Mononuclear cell (primary cell): Measurements from ENCODE around the gene ANKUB1. TPM values are rescaled to one million over a fixed set of nuclear protein-coding genes. Genes with fewer than 3 reads are reported as not detected.

Experiments used
- H3K27me3 ChIP-seq: 2 replicates; pipeline ENCODE4 v1.6.0; 2011; ENCODE audit warnings: low read length, control low read depth; ENCODE audit not compliant: insufficient read depth
- H3K4me1 ChIP-seq: 2 replicates; pipeline ENCODE4 v1.5.1; 2011; ENCODE audit warnings: mild to moderate bottlenecking, low read length, control low read depth; ENCODE audit not compliant: insufficient read depth
- H3K4me3 ChIP-seq: 2 replicates; pipeline ENCODE4 v1.5.1; 2011; ENCODE audit warnings: mild to moderate bottlenecking, low read length, moderate library complexity
- H3K9me3 ChIP-seq: 2 replicates; pipeline ENCODE4 v1.5.1; 2011; ENCODE audit warnings: low read depth, mild to moderate bottlenecking, control low read depth, low read length
- total RNA-seq: library from RNA; depleted of rRNA; stranded (reverse); fragments of >200 nt; gene quantifications from one replicate; pipeline ENCODE4 v1.2.3, GENCODE V29; 2012

The ANKUB1 gene
- total RNA-seq, 1 donor, result not detected

- peaks cover 37% of the 10 kb centered on the region for H3K4me1 ChIP-seq
- no peak overlapping the region for H3K4me3 ChIP-seq
- no peaks in the 10 kb centered on the region for H3K27me3 ChIP-seq
- no peaks in the 10 kb centered on the region for H3K9me3 ChIP-seq
Observed at GRCh38 chr3:149784064-149784704, 8.2 kb downstream of the ANKUB1 start.

GRCh38 chr3:149783576-149783975 is 8.8 kb downstream of the ANKUB1 start:
- H3K4me1 ChIP-seq, result peaks cover 37% of the 10 kb centered on the region
- H3K9me3 ChIP-seq, result no peaks in the 10 kb centered on the region

GRCh38 chr3:149781741-149782140 is 10.6 kb downstream of the ANKUB1 start:
- peaks cover 37% of the 10 kb centered on the region for H3K4me1 ChIP-seq
- H3K27me3 ChIP-seq, result no peaks in the 10 kb centered on the region
- H3K4me3 ChIP-seq, result no peak overlapping the region
- no peaks in the 10 kb centered on the region for H3K9me3 ChIP-seq

More at GRCh38 chr3:149783576-149783975, 8.8 kb downstream of the ANKUB1 start:
- no peak overlapping the region for H3K4me3 ChIP-seq
- H3K27me3 ChIP-seq, result no peaks in the 10 kb centered on the region

- no peak overlapping the region for H3K4me3 ChIP-seq
- H3K27me3 ChIP-seq, result no peaks in the 10 kb centered on the region
- peaks cover 37% of the 10 kb centered on the region for H3K4me1 ChIP-seq
- no peaks in the 10 kb centered on the region for H3K9me3 ChIP-seq
Observed at GRCh38 chr3:149781211-149781610, 11.1 kb downstream of the ANKUB1 start.

GRCh38 chr3:149777414-149778214 is 14.7 kb downstream of the ANKUB1 start:
- no peaks in the 10 kb centered on the region for H3K9me3 ChIP-seq
- H3K4me1 ChIP-seq, result peaks cover 24% of the 10 kb centered on the region
- no peaks in the 10 kb centered on the region for H3K27me3 ChIP-seq
- no peak overlapping the region for H3K4me3 ChIP-seq

- Histone ChIP-seq H3K9me3 (no peaks in the 10 kb centered on the region), H3K4me3 (no peak overlapping the region), H3K4me1 (peaks cover 10% of the 10 kb centered on the region), H3K27me3 (no peaks in the 10 kb centered on the region)
Observed at GRCh38 chr3:149776170-149776569, 16.2 kb downstream of the ANKUB1 start.

GRCh38 chr3:149772861-149773260 is 19.5 kb downstream of the ANKUB1 start:
- Histone ChIP-seq H3K4me1 (no peaks in the 10 kb centered on the region), H3K9me3 (no peaks in the 10 kb centered on the region), H3K27me3 (peaks cover 2% of the 10 kb centered on the region), H3K4me3 (no peak overlapping the region)

- H3K9me3 ChIP-seq, result no peaks in the 10 kb centered on the region
- no peak overlapping the region for H3K4me3 ChIP-seq
- H3K27me3 ChIP-seq, result peaks cover 2% of the 10 kb centered on the region
- H3K4me1 ChIP-seq, result no peaks in the 10 kb centered on the region
Observed at GRCh38 chr3:149771652-149772271, 20.6 kb downstream of the ANKUB1 start.

GRCh38 chr3:149770246-149770645 is 22.1 kb downstream of the ANKUB1 start:
- Histone ChIP-seq H3K4me3 (no peak overlapping the region), H3K27me3 (peaks cover 2% of the 10 kb centered on the region), H3K4me1 (no peaks in the 10 kb centered on the region), H3K9me3 (no peaks in the 10 kb centered on the region)

- Histone ChIP-seq H3K9me3 (no peaks in the 10 kb centered on the region), H3K27me3 (peaks cover 3% of the 10 kb centered on the region), H3K4me1 (no peaks in the 10 kb centered on the region), H3K4me3 (no peak overlapping the region)
Observed at GRCh38 chr3:149768704-149769103, 23.6 kb downstream of the ANKUB1 start.

- H3K27me3 ChIP-seq, result peaks cover 12% of the 10 kb centered on the region
- no peaks in the 10 kb centered on the region for H3K4me1 ChIP-seq
- no peaks in the 10 kb centered on the region for H3K9me3 ChIP-seq
- no peak overlapping the region for H3K4me3 ChIP-seq
Observed at GRCh38 chr3:149767720-149768119, 24.6 kb downstream of the ANKUB1 start.

- Histone ChIP-seq H3K27me3 (peaks cover 25% of the 10 kb centered on the region), H3K4me1 (no peaks in the 10 kb centered on the region), H3K9me3 (no peaks in the 10 kb centered on the region), H3K4me3 (no peak overlapping the region)
Observed at GRCh38 chr3:149765762-149766334, 26.5 kb downstream of the ANKUB1 start.

- Histone ChIP-seq H3K4me3 (no peak overlapping the region), H3K27me3 (peaks cover 32% of the 10 kb centered on the region), H3K9me3 (no peaks in the 10 kb centered on the region), H3K4me1 (no peaks in the 10 kb centered on the region)
Observed at GRCh38 chr3:149764302-149764701, 28.1 kb downstream of the ANKUB1 start.

GRCh38 chr3:149763565-149764195 is 28.7 kb downstream of the ANKUB1 start:
- H3K4me3 ChIP-seq, result no peak overlapping the region
- H3K9me3 ChIP-seq, result no peaks in the 10 kb centered on the region
- peaks cover 36% of the 10 kb centered on the region for H3K27me3 ChIP-seq
- H3K4me1 ChIP-seq, result no peaks in the 10 kb centered on the region

- H3K4me3 ChIP-seq, result no peak overlapping the region
- peaks cover 16% of the 10 kb centered on the region for H3K4me1 ChIP-seq
- no peaks in the 10 kb centered on the region for H3K27me3 ChIP-seq
- no peaks in the 10 kb centered on the region for H3K9me3 ChIP-seq
Observed at GRCh38 chr3:149753717-149754116, 38.6 kb downstream of the ANKUB1 start.
